ENCODE data around the gene PLA2G12A.

PLA2G12A gene

DNA sequence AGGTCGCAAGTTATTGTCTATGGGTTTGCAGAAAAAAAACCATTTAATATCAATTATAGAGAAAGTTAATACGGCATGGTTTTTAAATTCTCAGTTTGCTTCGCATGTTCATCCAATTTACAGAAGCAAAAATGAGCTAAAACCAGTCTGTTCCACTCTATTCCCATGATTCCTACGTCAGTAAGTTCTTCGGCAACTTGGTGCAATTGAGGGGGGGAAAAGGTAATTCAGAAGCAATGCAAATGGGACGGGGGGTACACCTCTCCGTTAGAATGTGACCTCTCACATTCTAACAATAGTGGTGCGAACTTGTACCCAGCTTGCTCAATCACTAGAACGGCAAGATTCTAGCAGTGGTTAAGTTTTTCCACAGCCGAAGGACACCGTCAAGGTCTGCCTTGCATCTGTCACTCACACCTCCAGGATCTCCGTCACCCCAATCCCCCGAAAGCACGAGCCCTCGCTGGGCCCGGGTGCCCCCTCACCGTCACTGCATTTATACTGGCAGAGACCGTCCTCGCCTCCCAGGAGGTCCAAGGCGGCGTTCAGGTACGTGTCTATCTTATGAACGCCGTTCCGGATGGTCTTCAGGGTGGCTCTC, 653 bp downstream of the PLA2G12A start:
- DNase-seq (ENCODE audit: low spot score), result peak; percentile 10

DNA sequence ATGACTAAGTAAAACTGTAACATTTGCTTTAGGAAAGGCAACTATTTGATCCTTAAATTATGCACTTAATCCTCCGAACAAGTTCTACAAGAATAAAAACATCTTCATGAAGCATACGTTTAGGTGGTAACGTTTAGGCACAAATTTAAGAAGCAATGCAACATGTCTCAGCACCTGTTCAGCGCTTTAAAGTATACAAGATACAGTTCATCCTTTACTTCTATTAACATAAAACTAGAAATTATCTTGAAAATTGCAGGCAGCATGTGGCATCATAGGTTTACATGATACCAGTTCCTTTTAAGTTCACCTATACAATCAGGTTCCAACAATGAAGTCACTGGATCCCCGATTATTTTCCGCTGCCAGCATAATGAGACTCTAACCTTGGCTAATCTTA, 1.5 kb downstream of the PLA2G12A start:
- no peak for DNase-seq (ENCODE audit: low spot score)

GRCh38 chr4:109723110-109723509, 6.8 kb downstream of the PLA2G12A start:
- DNase-seq (ENCODE audit: low spot score), result no peak

- no peak for DNase-seq (ENCODE audit: low spot score)
Observed at GRCh38 chr4:109722357-109722756, 7.5 kb downstream of the PLA2G12A start.

- DNase-seq (ENCODE audit: low spot score), result no peak
Observed at GRCh38 chr4:109721033-109721432, 8.8 kb downstream of the PLA2G12A start.

DNA sequence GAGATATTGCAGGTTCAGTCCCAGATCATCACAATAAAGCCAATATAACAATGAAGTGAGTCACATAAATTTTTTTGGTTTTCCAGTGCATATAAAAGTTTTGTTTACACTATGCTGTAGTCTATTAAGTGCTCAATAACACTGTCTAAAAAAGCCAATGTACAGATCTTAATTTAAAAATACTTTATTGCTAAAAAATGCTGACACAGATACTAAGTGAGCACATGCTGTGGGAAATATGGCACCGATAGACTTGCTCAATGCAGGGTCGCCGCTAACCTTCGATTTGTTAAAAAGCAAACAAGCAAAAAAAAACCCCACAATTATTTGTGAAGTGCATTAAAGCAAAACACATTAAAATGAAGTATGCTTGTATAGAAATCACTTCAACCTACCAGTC, 10.3 kb downstream of the PLA2G12A start:
- DNase-seq (ENCODE audit: low spot score), result no peak

GRCh38 chr4:109718759-109719158, 11.1 kb downstream of the PLA2G12A start:
- no peak for DNase-seq (ENCODE audit: low spot score)

- no peak for DNase-seq (ENCODE audit: low spot score)
Observed at GRCh38 chr4:109713500-109713899, 16.4 kb downstream of the PLA2G12A start.

- DNase-seq (ENCODE audit: low spot score), result no peak
Observed at GRCh38 chr4:109708990-109709389, 20.9 kb downstream of the PLA2G12A start.

DNA sequence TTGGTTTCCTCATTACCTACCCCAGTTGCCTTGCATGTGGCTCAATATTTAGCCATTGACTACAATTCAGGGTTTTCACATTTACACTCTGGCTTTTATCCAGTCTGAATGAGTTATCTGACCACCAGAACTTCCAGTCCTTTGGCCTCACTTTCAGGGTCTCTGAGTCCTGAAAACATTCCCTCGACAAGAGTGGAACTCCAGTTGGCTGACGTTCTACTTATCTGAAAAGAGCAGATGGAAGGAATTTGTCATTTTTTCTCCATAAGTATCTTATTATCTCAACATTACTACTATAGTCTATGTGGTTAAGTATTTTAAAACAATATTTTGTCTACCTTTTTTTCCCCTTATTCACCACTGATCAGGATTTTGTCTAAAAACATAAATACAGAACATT, 21.4 kb downstream of the PLA2G12A start:
- no peak for DNase-seq (ENCODE audit: low spot score)

DNA sequence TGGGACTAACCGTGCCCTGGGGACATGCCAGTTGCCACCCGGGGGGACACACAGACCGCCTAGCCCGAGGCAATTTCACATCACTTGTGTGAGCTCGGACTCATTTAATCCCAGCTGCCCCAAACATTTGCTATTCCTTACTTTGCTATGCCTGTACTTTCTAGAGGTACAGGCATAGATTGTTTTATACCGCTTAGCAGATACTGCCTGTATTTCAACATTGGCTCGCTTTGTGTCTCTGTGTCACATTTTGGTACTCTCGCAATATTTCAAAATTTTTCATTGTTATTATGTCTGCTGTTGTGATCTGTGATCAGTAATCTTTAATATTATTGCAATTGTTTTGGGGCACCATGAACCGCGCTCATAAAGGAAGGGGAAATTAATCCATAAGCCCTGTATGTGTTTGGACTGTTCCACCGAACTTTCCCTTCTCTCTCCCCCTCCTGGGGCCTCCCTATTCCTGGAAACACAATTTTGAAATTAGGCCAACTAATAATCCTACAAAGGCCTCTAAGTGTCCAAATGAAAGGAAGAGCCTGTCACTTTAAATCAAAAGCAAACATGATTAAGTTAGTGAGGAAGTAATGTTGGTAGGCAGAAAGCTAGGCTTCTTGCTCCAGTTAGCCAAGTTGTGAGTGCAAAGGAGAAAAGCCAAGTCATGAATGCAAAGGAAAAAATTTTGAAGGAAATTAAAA, 26.1 kb downstream of the PLA2G12A start:
- no peak for DNase-seq (ENCODE audit: low spot score)

GRCh38 chr4:109702950-109703663, 26.8 kb downstream of the PLA2G12A start, which contains the start of gene CASP6:
TSS of gene CASP6 (minus strand) at chr4:109703445. CDS start at chr4:109703395, 50 bp downstream.
- peak; percentile 71 for DNase-seq (ENCODE audit: low spot score)

DNA sequence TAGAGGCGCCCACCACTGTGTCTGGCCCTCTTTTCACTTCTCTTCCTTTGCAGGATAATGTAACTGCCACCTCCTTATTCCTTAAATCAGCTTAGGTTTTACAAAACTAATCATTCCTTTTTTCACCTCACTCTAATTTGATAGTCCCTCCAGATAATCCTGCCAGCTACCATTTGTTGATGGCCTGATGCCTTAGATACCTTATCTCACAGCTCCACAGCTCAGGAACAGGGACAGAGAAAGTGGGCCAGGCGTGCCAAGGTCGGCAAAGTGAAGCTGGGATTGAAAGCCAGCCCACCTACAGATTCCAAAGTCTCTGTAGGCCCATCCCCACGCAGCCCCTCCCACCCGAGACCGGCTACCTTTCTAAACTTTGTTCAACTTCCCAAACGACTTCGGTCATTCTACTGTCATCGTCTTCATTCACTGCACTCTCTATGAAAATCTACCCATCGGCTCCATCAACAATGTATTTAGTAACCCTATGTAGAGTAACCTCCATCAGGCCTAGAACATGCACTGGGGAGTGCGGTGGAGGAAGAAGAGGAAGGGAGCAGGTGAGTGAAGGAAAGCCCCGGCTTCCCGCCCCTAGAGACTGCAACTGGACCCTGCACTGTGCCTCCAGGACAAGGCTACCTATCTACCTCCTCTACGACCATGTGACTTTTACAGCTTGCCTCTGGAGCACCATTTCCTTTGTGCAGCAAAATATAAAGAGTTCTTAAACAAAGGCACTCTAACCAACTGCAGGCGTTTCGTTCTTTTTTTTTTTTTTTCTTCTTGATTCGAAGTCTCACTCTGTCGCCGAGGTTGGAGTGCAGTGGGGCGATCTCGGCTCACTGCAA, 28.1 kb downstream of the PLA2G12A start:
- no peak for DNase-seq (ENCODE audit: low spot score)

GRCh38 chr4:109699553-109700225, 30.2 kb downstream of the PLA2G12A start:
- DNase-seq (ENCODE audit: low spot score), result no peak

DNA sequence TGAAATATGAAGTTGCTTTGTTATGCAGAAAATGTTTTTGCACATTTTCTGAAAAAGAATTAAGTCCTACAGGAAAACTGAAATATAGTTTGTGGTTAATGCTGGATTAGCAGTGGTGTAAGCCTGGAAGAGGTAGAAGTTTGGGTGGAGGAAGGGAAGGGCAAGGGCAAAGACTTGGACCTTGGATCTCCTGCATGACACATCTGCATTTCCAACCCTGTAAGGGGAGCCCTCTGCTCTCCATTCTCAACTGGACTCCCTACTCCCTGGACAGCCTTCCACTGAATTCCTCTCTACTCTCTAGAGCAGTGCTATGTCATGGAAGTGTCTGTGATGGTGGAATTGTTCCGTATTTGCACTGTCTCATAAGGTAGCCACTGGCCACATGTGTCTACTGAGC, 31.2 kb downstream of the PLA2G12A start:
- DNase-seq (ENCODE audit: low spot score), result no peak

- no peak for DNase-seq (ENCODE audit: low spot score)
Observed at GRCh38 chr4:109691411-109691920, 38.4 kb downstream of the PLA2G12A start.

- no peak for DNase-seq (ENCODE audit: low spot score)
Observed at GRCh38 chr4:109690690-109691410, 39.0 kb downstream of the PLA2G12A start.

DNA sequence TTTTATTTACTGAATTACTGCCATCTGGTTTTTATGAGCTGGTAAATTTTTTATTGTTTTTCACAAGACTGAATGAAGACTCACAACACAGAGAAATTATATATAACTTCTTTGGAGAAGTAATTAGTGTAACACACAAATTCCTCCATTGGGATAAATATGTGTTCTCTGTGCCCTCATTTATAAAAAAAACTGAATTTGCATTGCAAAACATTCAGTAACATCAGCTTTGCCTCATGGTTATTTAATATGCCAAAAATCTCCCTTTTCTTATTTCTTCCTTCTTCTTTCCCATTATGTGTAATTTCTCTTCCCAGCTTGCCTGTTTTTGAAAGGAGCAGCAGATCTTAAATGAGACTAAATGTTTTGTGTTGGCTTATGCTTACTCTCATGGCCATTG, 45.1 kb downstream of the PLA2G12A start:
- no peak for DNase-seq (ENCODE audit: low spot score)

GRCh38 chr4:109683621-109684253, 46.1 kb downstream of the PLA2G12A start:
- DNase-seq (ENCODE audit: low spot score), result no peak

GRCh38 chr4:109682875-109683274, 47.0 kb downstream of the PLA2G12A start:
- DNase-seq (ENCODE audit: low spot score), result no peak
